Erythroblast (primary cell): ENCODE results near the gene AIFM2.
"Not testable (repeated sequence)": the region's sequence is repeated elsewhere in the genome, so short reads cannot be mapped to it uniquely, and the experiment has no call there.

Experiments used
- DNase-seq, 2 experiments: peaks; one replicate each; lab custom pipeline; 2025; lab: John Stamatoyannopoulos, UW
- GATA1 ChIP-seq: IDR thresholded peaks from 2 replicates; pipeline ENCODE4 v1.6.1; 2011; ENCODE audit warnings: low read depth, mild to moderate bottlenecking, control low read depth, low read length, moderate library complexity
- POLR2A ChIP-seq: IDR thresholded peaks from 2 replicates; pipeline ENCODE4 v1.6.1; 2011; ENCODE audit warnings: mild to moderate bottlenecking, low read length

Gene AIFM2

GRCh38 chr10:70132098-70133029, at the start of gene AIFM2:
TSS of gene AIFM2 (minus strand) at chr10:70132825. CDS start at chr10:70124084, 8,741 bp downstream.
- DNase-seq, result peak; percentile 79 to 83
- no peak for TF ChIP-seq POLR2A
- no peak for TF ChIP-seq GATA1

DNA sequence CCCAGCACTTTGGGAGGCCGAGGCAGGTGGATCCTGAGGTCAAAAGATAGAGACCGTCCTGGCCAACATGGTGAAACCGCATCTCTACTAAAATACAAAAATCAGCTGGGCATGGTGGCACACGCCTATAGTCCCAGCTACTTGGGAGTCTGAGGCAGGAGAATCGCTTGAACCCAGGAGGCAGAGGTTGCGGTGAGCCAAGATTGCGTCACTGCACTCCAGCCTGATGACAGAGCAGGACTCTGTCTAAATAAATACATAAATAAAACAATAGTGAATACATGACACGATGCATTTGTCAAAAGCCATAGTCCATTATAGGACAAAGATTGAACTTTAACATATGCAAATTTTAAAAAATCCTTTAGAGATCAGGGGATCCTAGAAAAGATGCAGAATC, 46.6 kb upstream of the AIFM2 start:
- DNase-seq, result not testable (repeated sequence)

- no peak for DNase-seq
- TF ChIP-seq GATA1, result no peak
- TF ChIP-seq POLR2A, result no peak
Measured at GRCh38 chr10:70178139-70178725, 45.6 kb upstream of the AIFM2 start.

DNA sequence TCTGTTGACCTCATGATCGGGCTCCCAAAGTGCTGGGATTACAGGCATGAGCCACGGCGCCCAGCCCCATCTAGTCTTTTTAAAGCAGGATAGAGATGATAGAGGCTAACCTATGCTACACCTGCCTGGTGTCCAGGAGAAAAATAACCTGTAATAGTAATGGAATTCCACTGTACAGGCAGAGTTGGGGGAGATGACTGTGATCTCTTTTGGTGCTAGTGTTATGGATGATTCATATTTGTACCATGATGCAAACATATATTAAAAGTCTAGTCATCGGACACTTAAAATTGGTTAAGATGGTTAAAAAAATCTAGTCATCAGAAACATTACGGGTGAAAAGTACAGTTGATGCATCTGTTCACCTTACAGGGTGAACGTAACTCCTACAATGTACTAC, 43.8 kb upstream of the AIFM2 start:
- no peak for DNase-seq
- TF ChIP-seq POLR2A (no peak), GATA1 (no peak)

DNA sequence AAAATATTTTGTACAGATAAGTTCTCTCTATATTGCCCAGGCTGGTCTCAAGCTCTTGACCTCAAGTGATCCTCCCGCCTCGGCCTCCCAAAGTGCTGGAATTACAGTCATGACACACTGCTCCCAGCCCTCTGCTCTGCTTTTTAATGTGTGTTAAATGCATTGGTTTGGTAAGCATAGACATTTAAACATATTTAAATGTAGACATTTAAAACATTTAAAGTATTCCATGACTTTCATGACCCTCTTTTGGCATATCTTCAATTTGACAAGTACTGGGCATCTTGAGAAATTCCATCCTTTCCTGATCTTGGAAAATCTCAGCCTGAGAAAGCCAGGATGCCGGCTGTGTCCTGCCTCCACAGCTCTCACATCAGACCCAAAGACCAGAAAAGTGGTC, 42.9 kb upstream of the AIFM2 start:
- no peak for TF ChIP-seq GATA1
- no peak for TF ChIP-seq POLR2A
- no peak for DNase-seq

DNA sequence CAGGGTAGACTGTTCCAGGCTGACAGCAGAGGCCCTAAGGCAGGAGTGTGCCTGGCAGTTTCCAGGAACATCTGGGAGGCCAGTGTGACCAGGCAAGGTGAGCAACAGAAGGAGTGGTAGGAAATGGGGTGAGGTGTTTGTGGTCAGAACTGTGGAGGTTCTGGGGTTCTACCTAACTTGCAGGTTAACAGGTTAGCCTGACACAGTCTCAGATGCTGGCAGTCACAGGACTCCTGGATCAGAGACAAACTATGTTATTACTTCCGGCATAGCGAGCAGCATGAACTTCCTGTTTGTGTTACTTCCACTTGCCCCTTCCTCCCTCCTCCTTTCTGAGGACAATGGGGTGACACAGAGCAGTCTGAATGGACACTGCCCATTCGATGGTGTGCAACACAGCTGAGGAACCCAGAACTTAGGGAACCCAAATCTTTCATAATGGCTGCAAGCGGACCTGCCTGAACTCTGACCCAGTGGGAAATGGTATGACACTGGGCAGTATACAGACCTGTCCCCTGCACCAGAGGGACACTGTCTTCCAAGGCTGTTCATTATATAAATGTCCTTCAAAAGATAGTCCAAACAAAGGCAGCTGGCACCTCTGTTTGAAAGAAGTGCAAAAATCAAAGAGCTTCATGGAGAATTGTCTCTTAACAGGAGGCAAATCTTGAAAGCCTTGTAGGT, 41.6 kb upstream of the AIFM2 start:
- TF ChIP-seq GATA1, result no peak
- DNase-seq, result no peak

DNA sequence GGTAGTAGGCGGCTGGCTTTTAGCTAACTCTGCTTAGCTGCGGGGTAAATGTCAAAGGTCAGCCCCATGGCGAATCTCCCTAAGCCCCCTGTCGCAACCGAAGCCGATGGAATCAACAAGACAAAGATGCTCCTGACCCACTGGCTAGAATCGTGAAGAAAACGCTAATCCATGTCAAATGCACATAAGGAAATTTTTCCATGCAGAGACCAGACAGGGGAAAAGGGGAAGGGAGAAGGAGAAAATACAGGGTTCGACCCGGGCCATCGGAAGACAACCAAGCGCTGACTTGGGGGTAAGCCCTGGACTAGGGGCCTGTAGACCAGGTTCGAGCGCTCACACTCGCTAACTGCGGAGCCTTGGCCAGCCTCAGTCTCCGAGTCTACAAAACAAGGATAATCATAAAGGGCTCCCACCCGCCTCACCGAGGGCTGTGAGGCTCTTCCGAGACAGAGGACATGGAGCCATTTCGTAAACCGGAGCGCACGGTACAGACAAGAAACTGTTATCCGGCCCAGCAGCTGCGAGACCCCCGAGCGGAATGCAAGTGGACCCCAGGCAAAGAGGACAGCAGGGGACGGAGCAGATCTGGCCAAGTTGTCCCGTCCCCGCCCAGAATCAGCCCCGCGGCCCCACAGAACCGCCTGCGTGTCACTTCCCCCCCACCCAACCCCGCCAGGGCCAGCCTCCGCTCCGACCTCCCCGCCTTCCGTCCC, 37.2 kb upstream of the AIFM2 start:
- DNase-seq, result peak; percentile 38 to 63
- TF ChIP-seq POLR2A (no peak), GATA1 (no peak)

GRCh38 chr10:70169011-70169410, 36.4 kb upstream of the AIFM2 start:
- peak; percentile 19 to 38 for DNase-seq
- TF ChIP-seq GATA1 (no peak), POLR2A (no peak)

DNA sequence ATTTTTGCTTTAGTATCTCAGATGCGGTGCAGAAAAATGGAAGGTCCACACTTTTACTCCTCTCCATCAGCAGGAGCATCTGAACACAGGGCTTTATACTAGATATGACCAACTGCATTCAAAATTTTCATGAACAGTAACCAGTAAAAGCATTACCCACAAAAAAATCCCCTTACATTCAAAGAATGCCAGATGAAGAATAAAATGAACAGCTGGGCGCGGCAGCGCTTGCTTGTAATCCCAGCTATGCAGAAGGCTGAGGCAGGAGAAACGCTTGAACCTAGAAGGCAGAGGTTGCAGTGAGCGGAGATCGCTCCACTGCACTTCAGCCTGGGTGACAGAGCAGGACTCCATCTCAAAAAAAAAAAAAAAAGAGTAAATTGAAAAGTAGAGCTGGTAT, 34.6 kb upstream of the AIFM2 start:
- DNase-seq, result no peak
- TF ChIP-seq GATA1 (no peak), POLR2A (no peak)

DNA sequence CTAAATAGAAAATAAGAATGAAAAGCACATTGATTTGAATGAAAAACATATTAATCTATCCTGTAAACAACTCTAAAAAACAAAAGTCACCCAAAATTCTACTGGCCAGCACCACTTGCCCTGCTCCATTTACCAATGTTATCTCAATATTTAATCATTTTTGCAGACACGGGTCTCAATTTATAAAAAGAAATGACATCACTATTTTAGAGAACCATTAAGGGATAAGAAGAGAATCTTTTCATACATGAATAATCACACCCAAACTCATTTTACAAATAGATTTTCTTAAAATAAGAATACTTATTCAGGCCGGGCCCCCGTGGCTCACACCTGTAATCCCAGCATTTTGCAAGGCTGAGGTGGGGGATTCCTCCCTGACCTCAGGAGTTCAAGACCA, 33.8 kb upstream of the AIFM2 start:
- DNase-seq, result no peak
- TF ChIP-seq GATA1 (no peak), POLR2A (no peak)

DNA sequence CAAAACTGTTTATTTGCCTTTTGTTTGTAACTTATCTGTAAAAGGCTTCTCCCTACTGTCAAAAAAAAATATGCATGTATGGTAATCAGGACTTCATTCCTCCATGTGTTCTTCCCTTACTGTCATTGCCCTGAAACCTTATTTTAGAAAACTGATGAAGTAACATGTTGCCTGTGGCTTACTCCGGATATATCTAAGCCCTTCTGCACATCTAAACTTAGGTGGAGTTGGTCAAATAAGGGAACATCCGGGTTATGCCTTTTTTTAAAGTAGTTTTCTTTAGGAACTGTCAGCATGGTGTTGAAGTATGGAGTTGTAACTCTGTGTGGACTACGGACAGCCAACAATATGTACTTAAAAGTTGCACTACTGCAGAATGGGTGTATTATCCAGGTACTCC, 31.5 kb upstream of the AIFM2 start:
- no peak for DNase-seq
- TF ChIP-seq POLR2A (no peak), GATA1 (no peak)

DNA sequence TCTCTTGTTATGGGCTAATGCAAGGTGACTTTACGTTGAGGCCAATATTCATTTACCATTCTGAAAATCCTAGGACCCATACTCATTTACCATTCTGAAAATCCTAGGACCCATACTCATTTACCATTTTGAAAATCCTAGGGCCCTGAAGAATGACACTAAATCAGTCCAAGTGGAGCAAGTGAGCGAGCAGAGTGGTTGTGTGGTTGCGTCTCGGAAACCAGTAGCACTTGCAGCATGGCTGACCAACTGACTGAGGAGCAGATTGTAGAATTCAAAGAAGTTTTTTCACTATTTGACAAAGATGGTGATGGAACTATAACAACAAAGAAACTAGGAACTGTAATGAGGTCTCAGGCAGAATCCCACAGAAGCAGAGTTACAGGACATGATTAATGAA, 30.8 kb upstream of the AIFM2 start:
- no peak for DNase-seq

GRCh38 chr10:70162892-70163201, 30.2 kb upstream of the AIFM2 start:
- no peak for TF ChIP-seq POLR2A
- no peak for TF ChIP-seq GATA1
- DNase-seq, result peak in 1 of 2 experiments; percentile 24

More for the DNA sequence above, 30.8 kb upstream of the AIFM2 start:
- TF ChIP-seq GATA1, result no peak
- no peak for TF ChIP-seq POLR2A

- no peak for DNase-seq
- no peak for TF ChIP-seq GATA1
- TF ChIP-seq POLR2A, result no peak
Measured at GRCh38 chr10:70162151-70162891, 29.7 kb upstream of the AIFM2 start.
